Loucy (cell line): Measurements from ENCODE around the gene MBNL1.

Source experiments
- H2AFZ ChIP-seq: fragments of 200-600 bp; sonication (generic); 2 replicates; pipeline ENCODE4 v1.6.0; 2016; ENCODE audit warnings: antibody characterized with exemption, mild to moderate bottlenecking, low read length, moderate library complexity
- H3F3A ChIP-seq: fragments of 200-600 bp; 2 replicates; pipeline ENCODE4 v1.6.0; 2016; ENCODE audit warnings: antibody characterized with exemption, low read depth, mild to moderate bottlenecking
- H3K27me3 ChIP-seq: fragments of 200-600 bp; sonication (generic); 2 replicates; pipeline ENCODE4 v1.6.1; 2014; ENCODE audit warnings: low read length, mild to moderate bottlenecking; ENCODE audit not compliant: insufficient read depth, poor library complexity, severe bottlenecking
- H3K36me3 ChIP-seq: fragments of 200-600 bp; sonication (generic); 2 replicates; pipeline ENCODE4 v1.6.1; 2016; ENCODE audit warnings: low read length; ENCODE audit not compliant: insufficient read depth
- H3K4me1 ChIP-seq: fragments of 200-600 bp; sonication (generic); 2 replicates; pipeline ENCODE4 v1.5.1; 2014; ENCODE audit warnings: low read length, mild to moderate bottlenecking; ENCODE audit not compliant: insufficient read depth, poor library complexity, severe bottlenecking
- H3K4me2 ChIP-seq: fragments of 200-600 bp; sonication (generic); 2 replicates; pipeline ENCODE4 v1.6.0; 2014; ENCODE audit warnings: antibody characterized with exemption, low read length, low read depth, mild to moderate bottlenecking; ENCODE audit not compliant: poor library complexity, severe bottlenecking
- H3K4me3 ChIP-seq: fragments of 200-600 bp; sonication (generic); 2 replicates; pipeline ENCODE4 v1.5.1; 2014; ENCODE audit warnings: low read length, mild to moderate bottlenecking, mixed read lengths; ENCODE audit not compliant: poor library complexity, severe bottlenecking
- H3K79me2 ChIP-seq: fragments of 200-600 bp; sonication (generic); 2 replicates; pipeline ENCODE4 v1.6.1; 2014; ENCODE audit warnings: low read length; ENCODE audit not compliant: insufficient read depth
- H3K9ac ChIP-seq: fragments of 200-600 bp; sonication (generic); 2 replicates; pipeline ENCODE4 v1.6.0; 2014; ENCODE audit warnings: mild to moderate bottlenecking, low read depth, low read length, moderate library complexity; ENCODE audit not compliant: poor library complexity, severe bottlenecking
- H3K9me2 ChIP-seq: fragments of 200-600 bp; sonication (generic); replicated peaks from 2 replicates; pipeline ENCODE4 v1.6.1; 2016; ENCODE audit warnings: low read depth, low read length, mixed read lengths
- H3K9me3 ChIP-seq: fragments of 200-600 bp; sonication (generic); 2 replicates; pipeline ENCODE4 v1.6.1; 2014; ENCODE audit warnings: mild to moderate bottlenecking, antibody characterized with exemption, low read length, low read depth; ENCODE audit not compliant: insufficient read depth
- H4K20me1 ChIP-seq: fragments of 200-600 bp; sonication (generic); 2 replicates; pipeline ENCODE4 v1.6.0; 2014; ENCODE audit warnings: antibody characterized with exemption, low read length, mild to moderate bottlenecking; ENCODE audit not compliant: insufficient read depth, poor library complexity, severe bottlenecking
- EZH2phosphoT487 ChIP-seq: fragments of 200-600 bp; IDR thresholded peaks from 2 replicates; pipeline ENCODE4 v1.6.1; 2018; ENCODE audit warnings: antibody characterized with exemption, mild to moderate bottlenecking, moderate library complexity, borderline replicate concordance
- TF ChIP-seq, protein P1 (sequence below): fragments of 200-600 bp; sonication (generic); conservative IDR thresholded peaks from 2 replicates; pipeline ENCODE4 v1.5.1; 2014; ENCODE audit warnings: mild to moderate bottlenecking, antibody characterized with exemption, low read length

Gene MBNL1

GRCh38 chr3:152284906-152285305, 16.2 kb downstream of the MBNL1 start:
- peaks cover 95% of the 10 kb centered on the region for H4K20me1 ChIP-seq
- peak overlapping the region; percentile 45 for H3K4me2 ChIP-seq
- H2AFZ ChIP-seq: no peak overlapping the region
- TF ChIP-seq, protein P1, sequence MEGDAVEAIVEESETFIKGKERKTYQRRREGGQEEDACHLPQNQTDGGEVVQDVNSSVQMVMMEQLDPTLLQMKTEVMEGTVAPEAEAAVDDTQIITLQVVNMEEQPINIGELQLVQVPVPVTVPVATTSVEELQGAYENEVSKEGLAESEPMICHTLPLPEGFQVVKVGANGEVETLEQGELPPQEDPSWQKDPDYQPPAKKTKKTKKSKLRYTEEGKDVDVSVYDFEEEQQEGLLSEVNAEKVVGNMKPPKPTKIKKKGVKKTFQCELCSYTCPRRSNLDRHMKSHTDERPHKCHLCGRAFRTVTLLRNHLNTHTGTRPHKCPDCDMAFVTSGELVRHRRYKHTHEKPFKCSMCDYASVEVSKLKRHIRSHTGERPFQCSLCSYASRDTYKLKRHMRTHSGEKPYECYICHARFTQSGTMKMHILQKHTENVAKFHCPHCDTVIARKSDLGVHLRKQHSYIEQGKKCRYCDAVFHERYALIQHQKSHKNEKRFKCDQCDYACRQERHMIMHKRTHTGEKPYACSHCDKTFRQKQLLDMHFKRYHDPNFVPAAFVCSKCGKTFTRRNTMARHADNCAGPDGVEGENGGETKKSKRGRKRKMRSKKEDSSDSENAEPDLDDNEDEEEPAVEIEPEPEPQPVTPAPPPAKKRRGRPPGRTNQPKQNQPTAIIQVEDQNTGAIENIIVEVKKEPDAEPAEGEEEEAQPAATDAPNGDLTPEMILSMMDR: no peak
- H3K36me3 ChIP-seq: no peaks in the 10 kb centered on the region
- peaks cover 79% of the 10 kb centered on the region for H3K4me1 ChIP-seq
- H3K27me3 ChIP-seq: no peaks in the 10 kb centered on the region
- no peaks in the 10 kb centered on the region for H3K9me2 ChIP-seq
- no peaks in the 10 kb centered on the region for H3K9me3 ChIP-seq
- no peak overlapping the region for H3K9ac ChIP-seq
- H3K4me3 ChIP-seq: peak overlapping the region; percentile 28
- peaks cover 11% of the 10 kb centered on the region; the same call in 1 of the 2 replicates for H3F3A ChIP-seq
- H3K79me2 ChIP-seq: peaks cover 97% of the 10 kb centered on the region

- Histone ChIP-seq H3K9me3 (no peaks in the 10 kb centered on the region), H3F3A (peaks cover 11% of the 10 kb centered on the region; the same call in 1 of the 2 replicates), H3K79me2 (peaks cover 97% of the 10 kb centered on the region), H3K27me3 (no peaks in the 10 kb centered on the region), H3K4me2 (peak overlapping the region; percentile 45), H3K9ac (no peak overlapping the region), H4K20me1 (peaks cover 95% of the 10 kb centered on the region), H2AFZ (no peak overlapping the region), H3K36me3 (no peaks in the 10 kb centered on the region), H3K4me3 (no peak overlapping the region), H3K9me2 (no peaks in the 10 kb centered on the region), H3K4me1 (peaks cover 79% of the 10 kb centered on the region)
- TF ChIP-seq, protein P1: no peak
- no peak for TF ChIP-seq EZH2phosphoT487
These were observed 16.8 kb downstream of the MBNL1 start for GRCh38 chr3:152285509-152285908.

DNA sequence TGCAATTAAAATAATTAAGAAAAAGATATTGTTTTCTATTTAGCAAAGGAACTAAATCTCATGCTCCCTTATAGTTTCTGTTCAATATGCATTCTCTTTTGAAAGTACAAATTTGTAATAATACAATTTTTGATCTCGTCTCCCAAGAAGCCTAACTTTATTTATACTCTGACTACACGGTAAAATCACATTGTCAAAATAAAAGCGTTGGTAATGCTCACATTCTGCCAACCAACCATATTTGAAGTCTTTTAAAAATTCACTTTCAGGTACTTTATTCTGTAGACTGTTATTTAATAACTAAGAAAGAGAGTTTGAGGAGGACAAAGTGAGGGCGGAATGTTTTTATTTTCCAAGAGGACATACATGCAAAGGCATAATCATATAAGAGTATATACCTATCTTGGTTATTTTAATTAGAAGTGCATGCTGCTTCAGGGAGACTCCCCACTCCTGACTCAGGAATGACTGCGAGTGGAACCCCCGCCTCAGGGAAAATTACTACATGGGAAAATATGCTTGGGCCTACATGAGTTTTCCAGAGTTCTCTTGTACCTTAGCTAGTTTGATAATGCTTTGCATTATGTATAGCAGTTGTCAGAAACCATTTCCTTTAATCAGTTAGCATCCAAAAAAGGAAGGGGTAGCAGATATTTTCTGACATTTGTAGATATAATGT, 19.3 kb downstream of the MBNL1 start:
- no peak overlapping the region for H2AFZ ChIP-seq
- H3K36me3 ChIP-seq: no peaks in the 10 kb centered on the region
- peaks cover 11% of the 10 kb centered on the region; the same call in 1 of the 2 replicates for H3F3A ChIP-seq
- no peak overlapping the region for H3K4me3 ChIP-seq
- H3K9me3 ChIP-seq: no peaks in the 10 kb centered on the region
- H4K20me1 ChIP-seq: peaks cover 95% of the 10 kb centered on the region
- TF ChIP-seq, protein P1: no peak
- no peak for TF ChIP-seq EZH2phosphoT487
- no peak overlapping the region for H3K9ac ChIP-seq
- peak overlapping the region; percentile 32 for H3K4me2 ChIP-seq
- peaks cover 97% of the 10 kb centered on the region for H3K79me2 ChIP-seq
- peaks cover 77% of the 10 kb centered on the region for H3K4me1 ChIP-seq
- no peaks in the 10 kb centered on the region for H3K9me2 ChIP-seq
- no peaks in the 10 kb centered on the region for H3K27me3 ChIP-seq
